Stimulated activated naive CD4-positive, alpha-beta T cell treated with Interleukin-2 at 50 U/mL for 16 hours (primary cell): Measurements from ENCODE around the gene MSI2.

Experiments used
- DNase-seq: peaks from one replicate; lab custom pipeline; 2025; lab: John Stamatoyannopoulos, UW

Gene MSI2

GRCh38 chr17:57556977-57557376 is 300.7 kb downstream of the MSI2 start:
- no peak for DNase-seq

GRCh38 chr17:57557416-57557815 is 301.1 kb downstream of the MSI2 start:
- no peak for DNase-seq

- DNase-seq = no peak
These were observed 301.7 kb downstream of the MSI2 start for GRCh38 chr17:57557834-57558681.

- DNase-seq = no peak
These were observed 302.9 kb downstream of the MSI2 start for GRCh38 chr17:57559226-57559625.

- no peak for DNase-seq
These were observed 303.5 kb downstream of the MSI2 start for GRCh38 chr17:57559634-57560318.

- DNase-seq = no peak
These were observed 304.0 kb downstream of the MSI2 start for GRCh38 chr17:57560319-57560705.

- no peak for DNase-seq
These were observed 304.9 kb downstream of the MSI2 start for GRCh38 chr17:57561072-57561861.

- no peak for DNase-seq
These were observed 305.9 kb downstream of the MSI2 start for GRCh38 chr17:57562184-57562698.

GRCh38 chr17:57563958-57564357 is 307.6 kb downstream of the MSI2 start:
- no peak for DNase-seq

GRCh38 chr17:57565176-57565575 is 308.9 kb downstream of the MSI2 start:
- DNase-seq = no peak

GRCh38 chr17:57566721-57567120 is 310.4 kb downstream of the MSI2 start:
- no peak for DNase-seq

GRCh38 chr17:57567251-57567650 is 310.9 kb downstream of the MSI2 start:
- DNase-seq = no peak

- DNase-seq = no peak
These were observed 312.0 kb downstream of the MSI2 start for GRCh38 chr17:57568340-57568739.

GRCh38 chr17:57569021-57569420 is 312.7 kb downstream of the MSI2 start:
- DNase-seq = no peak

GRCh38 chr17:57569853-57570252 is 313.5 kb downstream of the MSI2 start:
- DNase-seq = no peak

- no peak for DNase-seq
These were observed 314.5 kb downstream of the MSI2 start for GRCh38 chr17:57570724-57571344.

- no peak for DNase-seq
These were observed 315.7 kb downstream of the MSI2 start for GRCh38 chr17:57572062-57572461.

- no peak for DNase-seq
These were observed 316.3 kb downstream of the MSI2 start for GRCh38 chr17:57572600-57572999.

- no peak for DNase-seq
These were observed 317.8 kb downstream of the MSI2 start for GRCh38 chr17:57574040-57574513.

- no peak for DNase-seq
These were observed 320.4 kb downstream of the MSI2 start for GRCh38 chr17:57576744-57577143.

- no peak for DNase-seq
These were observed 321.7 kb downstream of the MSI2 start for GRCh38 chr17:57577751-57578607.
